ENCODE measurements around the gene ARHGAP24.

DNA sequence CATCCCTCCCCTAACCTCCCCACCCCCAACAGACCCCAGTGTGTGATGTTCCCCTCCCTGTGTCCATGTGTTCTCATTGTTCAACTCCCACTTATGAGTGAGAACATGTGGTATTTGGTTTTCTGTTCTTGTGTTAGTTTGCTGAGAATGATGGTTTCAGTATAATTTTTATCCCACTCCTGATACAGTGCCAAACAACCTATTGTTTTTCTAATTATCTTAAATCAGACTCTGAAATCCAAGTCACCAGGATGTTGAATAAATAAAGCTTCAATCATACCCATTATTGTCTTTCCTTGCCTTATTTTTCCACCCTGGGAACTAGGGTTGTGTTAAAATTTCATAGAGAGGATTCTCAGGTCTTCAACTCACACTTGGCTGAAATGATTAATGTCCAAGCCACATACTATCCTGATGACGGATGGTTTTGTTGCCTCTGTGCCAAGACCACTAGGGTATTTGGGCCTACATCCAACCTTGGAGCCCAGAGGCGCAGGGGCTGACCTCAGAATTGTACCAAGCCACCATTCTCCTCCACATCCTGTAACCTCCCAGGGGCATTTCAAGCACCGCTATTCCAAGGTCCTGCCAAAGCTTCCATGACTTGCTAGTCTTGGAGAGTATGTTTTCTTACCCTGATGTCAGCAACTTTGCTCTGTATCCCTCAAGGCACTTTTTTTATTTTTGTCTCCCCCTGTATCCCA lies 332.4 kb downstream of the ARHGAP24 start:
- TF ChIP-seq, protein P1, sequence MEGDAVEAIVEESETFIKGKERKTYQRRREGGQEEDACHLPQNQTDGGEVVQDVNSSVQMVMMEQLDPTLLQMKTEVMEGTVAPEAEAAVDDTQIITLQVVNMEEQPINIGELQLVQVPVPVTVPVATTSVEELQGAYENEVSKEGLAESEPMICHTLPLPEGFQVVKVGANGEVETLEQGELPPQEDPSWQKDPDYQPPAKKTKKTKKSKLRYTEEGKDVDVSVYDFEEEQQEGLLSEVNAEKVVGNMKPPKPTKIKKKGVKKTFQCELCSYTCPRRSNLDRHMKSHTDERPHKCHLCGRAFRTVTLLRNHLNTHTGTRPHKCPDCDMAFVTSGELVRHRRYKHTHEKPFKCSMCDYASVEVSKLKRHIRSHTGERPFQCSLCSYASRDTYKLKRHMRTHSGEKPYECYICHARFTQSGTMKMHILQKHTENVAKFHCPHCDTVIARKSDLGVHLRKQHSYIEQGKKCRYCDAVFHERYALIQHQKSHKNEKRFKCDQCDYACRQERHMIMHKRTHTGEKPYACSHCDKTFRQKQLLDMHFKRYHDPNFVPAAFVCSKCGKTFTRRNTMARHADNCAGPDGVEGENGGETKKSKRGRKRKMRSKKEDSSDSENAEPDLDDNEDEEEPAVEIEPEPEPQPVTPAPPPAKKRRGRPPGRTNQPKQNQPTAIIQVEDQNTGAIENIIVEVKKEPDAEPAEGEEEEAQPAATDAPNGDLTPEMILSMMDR (IDR thresholded peaks at IDR 0.05; ENCODE audit: extremely low read depth in 1 of 2, insufficient read depth in 1 of 2, low read depth in 1 of 2, low read length in 2 of 2) = no peak
- TF ChIP-seq POLR2AphosphoS5 (IDR thresholded peaks at IDR 0.05; ENCODE audit: insufficient read depth, low read depth, low read length) (peak; percentile 56), EZH2 (IDR thresholded peaks at IDR 0.05; ENCODE audit: borderline replicate concordance, low read depth, low read length, severe bottlenecking) (no peak), POLR2A (IDR thresholded peaks at IDR 0.05; ENCODE audit: low read depth, low read length) (no peak), GATA2 (IDR thresholded peaks at IDR 0.05; ENCODE audit: insufficient read depth, insufficient read length, low read depth, low read length) (no peak)

All from endothelial cell of umbilical vein (primary cell).